Hypothalamus (tissue), 51 donors: ENCODE measurements around the gene ARHGAP40.

Experiments used
- DNase-seq, 51 donors: peaks; one replicate each; lab custom pipeline; 2025; lab: John Stamatoyannopoulos, UW

Gene ARHGAP40

GRCh38 chr20:38616457-38616856, 14.8 kb downstream of the ARHGAP40 start:
- no peak for DNase-seq

DNA sequence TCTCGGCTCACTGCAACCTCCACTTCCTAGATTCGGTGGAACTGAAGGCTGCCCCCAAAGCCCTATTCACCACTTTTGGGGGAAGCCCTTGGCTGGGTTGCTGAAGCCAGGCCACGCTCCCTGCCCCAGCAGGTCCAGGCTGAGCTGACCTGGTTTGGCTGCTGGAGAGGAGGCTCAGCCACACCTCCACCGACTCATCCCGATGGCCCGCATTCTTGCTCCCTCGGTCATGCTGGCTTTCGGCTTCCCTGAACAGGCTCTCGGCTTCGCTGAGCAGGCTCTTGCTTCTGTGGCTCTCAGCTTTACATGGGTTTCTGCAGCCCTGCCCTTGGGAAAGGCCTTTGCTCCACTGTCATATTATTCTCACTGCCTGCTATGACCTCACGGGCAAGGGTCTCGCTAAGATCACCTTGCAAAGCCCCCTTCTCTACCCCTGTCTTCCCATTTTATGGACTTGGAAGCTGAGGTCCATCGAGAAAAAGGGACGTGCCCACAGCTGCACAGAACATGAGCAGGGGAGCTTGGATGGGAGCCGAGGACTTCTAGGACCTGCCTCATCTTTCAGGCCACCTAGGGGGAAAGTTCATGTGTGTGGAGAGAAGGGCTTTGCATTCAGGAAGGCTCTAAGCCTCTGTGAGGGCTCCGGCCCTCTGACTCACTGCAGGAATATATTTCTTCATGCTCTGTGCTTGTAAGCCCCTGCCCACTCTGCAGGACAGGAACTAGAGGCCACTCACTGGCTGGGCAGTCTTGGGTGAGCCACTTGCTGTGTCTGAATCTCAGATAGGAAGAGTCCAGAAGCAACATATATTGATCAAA, 15.6 kb downstream of the ARHGAP40 start:
- DNase-seq = no peak

DNA sequence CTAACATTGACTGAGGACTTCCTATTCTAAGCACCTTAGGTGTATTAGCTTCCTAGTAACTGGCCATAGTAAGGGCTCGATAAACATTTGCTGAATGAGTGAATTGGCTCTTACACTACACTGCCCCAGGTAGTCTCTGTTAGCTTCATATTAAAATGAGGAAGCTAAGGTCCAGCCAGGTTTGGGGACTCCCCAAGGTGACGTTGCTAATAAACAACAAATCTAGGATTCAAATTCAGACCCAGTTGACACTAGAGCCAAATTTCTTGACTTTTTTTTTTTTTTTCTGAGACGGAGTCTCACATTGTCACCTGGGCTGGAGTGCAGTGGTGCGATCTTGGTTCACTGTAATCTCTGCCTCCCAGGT, 16.2 kb downstream of the ARHGAP40 start:
- no peak for DNase-seq

- peak in 1 of 51 donors; percentile 3 for DNase-seq
Measured at GRCh38 chr20:38620441-38620840, 18.8 kb downstream of the ARHGAP40 start.

GRCh38 chr20:38623061-38623460, 21.5 kb downstream of the ARHGAP40 start:
- no peak for DNase-seq

- DNase-seq = no peak
Measured at GRCh38 chr20:38624084-38624483, 22.5 kb downstream of the ARHGAP40 start.

GRCh38 chr20:38625896-38626295, 24.3 kb downstream of the ARHGAP40 start:
- DNase-seq = no peak

DNA sequence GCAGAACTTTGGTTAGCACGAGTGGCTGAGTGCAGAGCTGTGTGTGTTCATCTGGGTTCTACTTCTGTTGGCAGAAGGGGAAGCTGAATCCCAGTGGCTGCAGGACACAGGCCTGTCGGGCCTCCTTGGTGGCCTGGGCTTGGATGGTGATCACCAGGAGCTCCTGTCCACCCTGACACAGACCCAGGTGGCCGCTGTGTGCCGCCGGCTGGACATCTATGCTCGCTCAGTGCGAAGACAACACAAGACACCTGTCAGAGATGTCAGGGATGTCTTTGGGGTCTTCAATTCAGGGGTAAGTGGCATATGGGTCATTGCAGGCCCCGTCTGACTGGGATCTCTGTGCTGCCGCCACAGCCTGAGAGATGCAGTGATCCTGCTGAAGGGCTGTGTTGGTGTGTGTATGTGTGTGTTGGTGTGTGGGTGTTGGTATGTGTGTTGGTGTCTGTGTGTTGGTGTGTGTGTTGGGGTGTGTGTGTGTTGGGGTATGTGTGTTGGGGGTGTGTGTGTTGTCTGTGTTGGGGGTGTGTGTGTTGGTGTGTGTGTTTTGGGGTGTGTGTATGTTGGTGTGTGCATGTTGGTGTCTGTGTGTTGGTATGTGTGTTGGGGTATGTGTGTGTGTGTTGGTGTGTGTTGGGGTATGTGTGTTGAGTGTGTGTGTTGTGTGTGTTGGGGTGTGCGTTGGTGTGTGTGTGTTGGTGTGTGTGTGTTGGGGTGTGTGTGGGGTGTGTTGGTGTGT, 25.5 kb downstream of the ARHGAP40 start:
- DNase-seq = no peak

GRCh38 chr20:38628580-38629470, 27.2 kb downstream of the ARHGAP40 start:
- no peak for DNase-seq

DNA sequence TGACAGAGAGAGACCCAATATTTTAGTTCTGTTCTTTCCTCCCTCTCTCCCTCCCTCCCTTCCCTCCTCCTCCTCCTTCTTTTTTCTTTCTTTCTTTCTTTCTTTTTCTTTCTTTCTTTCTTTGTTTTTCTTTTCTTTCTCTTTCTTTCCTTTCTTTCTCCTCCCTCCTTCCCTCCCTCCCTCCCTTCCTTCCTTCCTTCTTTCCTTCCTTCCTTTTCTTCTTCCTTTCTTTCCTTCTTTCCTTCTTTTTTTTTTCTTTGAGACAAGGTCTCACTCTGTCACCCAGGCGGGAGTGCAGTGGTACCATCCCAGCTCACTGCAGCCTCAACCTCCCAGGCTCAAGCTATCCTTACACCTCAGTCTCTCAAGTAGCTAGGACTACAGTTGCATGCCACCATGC, 28.4 kb downstream of the ARHGAP40 start:
- no peak for DNase-seq

GRCh38 chr20:38630727-38631126, 29.1 kb downstream of the ARHGAP40 start:
- no peak for DNase-seq

DNA sequence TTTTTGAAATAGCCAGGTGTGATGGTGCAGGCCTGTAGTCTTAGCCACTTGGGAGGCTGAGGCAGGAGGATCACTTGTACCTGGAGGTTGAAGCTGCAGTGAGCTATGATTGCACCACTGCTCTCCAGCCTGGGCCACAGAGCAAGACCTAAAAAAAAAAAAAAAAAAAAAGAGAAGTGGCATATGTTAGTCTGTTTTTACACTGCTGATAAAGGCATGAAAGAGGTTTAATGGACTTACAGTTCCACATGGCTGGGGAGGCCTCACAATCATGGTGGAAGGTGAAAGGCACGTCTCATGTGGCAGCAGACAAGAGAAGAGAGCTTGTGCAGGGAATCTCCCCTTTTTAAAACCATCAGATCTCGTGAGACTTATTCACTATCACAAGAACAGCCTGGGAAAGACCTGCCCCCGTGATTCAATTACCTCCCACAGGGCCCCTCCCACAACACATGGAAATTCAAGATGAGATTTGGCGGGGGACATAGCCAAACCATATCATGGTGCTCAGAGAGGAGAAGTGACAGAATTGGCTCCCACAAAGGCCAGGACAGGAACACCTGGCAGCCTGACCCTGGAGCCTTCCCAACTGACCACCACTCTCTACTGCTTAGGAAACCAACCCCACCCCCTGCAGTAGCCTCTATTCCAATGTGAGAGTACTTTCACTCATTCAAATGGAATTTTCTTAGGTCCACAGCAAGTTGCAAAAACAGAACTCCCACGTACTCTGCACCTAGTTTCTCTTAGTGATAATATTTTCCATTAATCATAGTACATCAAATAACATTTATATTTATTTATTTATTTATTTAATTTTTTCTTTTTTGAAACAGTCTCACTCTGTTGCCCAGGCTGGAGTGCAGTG, 29.8 kb downstream of the ARHGAP40 start:
- DNase-seq = no peak

GRCh38 chr20:38633577-38634093, 32.0 kb downstream of the ARHGAP40 start:
- DNase-seq = peak in 18 of 51 donors; percentile 1 to 38 (median 5)

GRCh38 chr20:38635721-38636288, 34.2 kb downstream of the ARHGAP40 start:
- no peak for DNase-seq

- no peak for DNase-seq
Measured at GRCh38 chr20:38640521-38640920, 38.9 kb downstream of the ARHGAP40 start.

GRCh38 chr20:38642498-38642897, 40.9 kb downstream of the ARHGAP40 start:
- no peak for DNase-seq

GRCh38 chr20:38644588-38645260, 43.1 kb downstream of the ARHGAP40 start:
- DNase-seq = no peak

GRCh38 chr20:38645351-38645750, 43.7 kb downstream of the ARHGAP40 start:
- DNase-seq = no peak
